SK-N-SH (cell line): ENCODE results near the gene PRR9.
A peak's percentile ranks its signal among the peaks of the same experiment; 100 is the strongest.

Experiments used
- CTCF ChIP-seq: fragments of 200-600 bp; sonication (generic); IDR thresholded peaks from 2 replicates; pipeline ENCODE4 v1.6.1; 2017; ENCODE audit warnings: antibody characterized with exemption, mild to moderate bottlenecking, moderate library complexity
- EP300 ChIP-seq, 2 experiments: IDR thresholded peaks; 2 replicates each; pipeline versions ENCODE4 v1.4.0 to v1.6.1; 2012; ENCODE audit warnings: borderline replicate concordance in 1 of 2, low read depth in 1 of 2, low read length in 1 of 2
- GABPA ChIP-seq: IDR thresholded peaks from 2 replicates; pipeline ENCODE4 v1.4.0; 2012; ENCODE audit warnings: low read depth, mild to moderate bottlenecking
- POLR2AphosphoS5 ChIP-seq: IDR thresholded peaks from 2 replicates; pipeline ENCODE4 v1.6.1; 2012; ENCODE audit warnings: low read depth, low read length
- RAD21 ChIP-seq: IDR thresholded peaks from 2 replicates; pipeline ENCODE4 v1.6.1; 2012; ENCODE audit warnings: mild to moderate bottlenecking, low read length
- REST ChIP-seq: IDR thresholded peaks from 2 replicates; pipeline ENCODE4 v1.6.1; 2012; ENCODE audit warnings: mild to moderate bottlenecking, low read depth, low read length, moderate library complexity
- SIN3A ChIP-seq: IDR thresholded peaks from 2 replicates; pipeline ENCODE4 v1.6.1; 2012; ENCODE audit warnings: low read depth, mild to moderate bottlenecking, low read length, moderate library complexity, borderline replicate concordance
- TAF1 ChIP-seq: IDR thresholded peaks from 2 replicates; pipeline ENCODE4 v1.6.1; 2012; ENCODE audit warnings: low read depth, mild to moderate bottlenecking, low read length, moderate library complexity, borderline replicate concordance
- TEAD4 ChIP-seq: IDR thresholded peaks from 2 replicates; pipeline ENCODE4 v1.4.0; 2012; ENCODE audit warnings: mild to moderate bottlenecking, borderline replicate concordance; ENCODE audit not compliant: insufficient read depth
- USF1 ChIP-seq: IDR thresholded peaks from 2 replicates; pipeline ENCODE4 v1.4.0; 2012; ENCODE audit warnings: low read depth, borderline replicate concordance
- USF2 ChIP-seq: fragments of 150-350 bp; IDR thresholded peaks from 2 replicates; pipeline ENCODE4 v1.6.1; 2017; ENCODE audit warnings: antibody characterized with exemption, low read length, low read depth, borderline replicate concordance
- YY1 ChIP-seq: IDR thresholded peaks from 2 replicates; pipeline ENCODE4 v1.4.0; 2012; ENCODE audit warnings: low read depth, mild to moderate bottlenecking

- no peak for TF ChIP-seq POLR2AphosphoS5
- TF ChIP-seq USF1, result no peak
- TF ChIP-seq CTCF, result peak; percentile 35; the same call in 1 of the 2 replicates
- no peak for TF ChIP-seq REST
- TF ChIP-seq RAD21, result no peak
- no peak for TF ChIP-seq TEAD4
- TF ChIP-seq YY1, result no peak
- TF ChIP-seq TAF1, result no peak
- no peak for TF ChIP-seq GABPA
- no peak for TF ChIP-seq EP300 (IDR thresholded peaks at IDR 0.05; ENCODE audit: borderline replicate concordance in 1 of 2, low read depth in 1 of 2, low read length in 1 of 2)
- no peak for TF ChIP-seq USF2
- no peak for TF ChIP-seq SIN3A
Measured at GRCh38 chr1:153190373-153190772, 27.0 kb upstream of the PRR9 start.
